ENCODE measurements around the gene RNPS1. TPM values are rescaled to one million over a fixed set of nuclear protein-coding genes. Genes with fewer than 3 reads are reported as not detected.

The RNPS1 gene
- total and polyA plus RNA-seq, 2 donors (not counting 3 experiments of a cell fraction or from before 2014, with no cell fraction given): 206 to 209 TPM

- dilution Hi-C loops (cut with MboI; ENCODE audit: extremely low pct_ligation_motif_present, low sequenced_read_pairs) (no loop called here), intact Hi-C loops (cut with micrococcal nuclease) (no loop called here)
- BruUV-seq (replicated peaks): no TSS peak
- Histone ChIP-seq H3K4me1 (ENCODE audit: control insufficient read depth, extremely low read depth, insufficient read depth, low read length) (peaks cover 7% of the 10 kb centered on the region), H3K9me3 (replicated peaks; ENCODE audit: control insufficient read depth, insufficient read depth, low read length) (no peaks in the 10 kb centered on the region), H3K9me1 (replicated peaks; ENCODE audit: control insufficient read depth, extremely low read depth, insufficient read depth, low read length) (no peaks in the 10 kb centered on the region), H3K4me2 (ENCODE audit: insufficient read depth, low read length) (no peak overlapping the region), H3K9ac (replicated peaks; ENCODE audit: extremely low read depth, insufficient read depth, low read length) (no peak overlapping the region), H3K27ac (ENCODE audit: insufficient read depth, low read depth, low read length) (no peak overlapping the region), H2AFZ (ENCODE audit: low read depth, low read length) (no peak overlapping the region), H4K20me1 (replicated peaks; ENCODE audit: control insufficient read depth, extremely low read depth, insufficient read depth, low read length) (no peaks in the 10 kb centered on the region), H3K27me3 (ENCODE audit: control insufficient read depth in 2 of 2, insufficient read depth in 2 of 2, low read length in 2 of 2) (no peaks in the 10 kb centered on the region), H3K4me3 (replicated peaks in 1 of 3; ENCODE audit: insufficient read depth in 1 of 3, low read depth in 1 of 3, low read length in 3 of 3) (no peak overlapping the region), H3K79me2 (ENCODE audit: control insufficient read depth, insufficient read depth, low read length) (peaks cover 36% of the 10 kb centered on the region), H3K36me3 (ENCODE audit: control insufficient read depth in 2 of 2, extremely low read depth in 1 of 2, insufficient read depth in 2 of 2, low read length in 2 of 2) (peaks cover 4 to 20% of the 10 kb centered on the region in 2 experiments)
- FAIRE-seq (no peak), DNase-seq (ENCODE audit: low read depth, low spot score) (no peak)
- ChIA-PET POLR2A (no interaction called here), CTCF (interaction anchor here (2.5 kb wide), 1 partner anchor 24 kb away, joined by 7 read pairs; the partner anchor contains the start of gene ECI1)
- no peak for TF ChIP-seq GATA2 (IDR thresholded peaks at IDR 0.05; ENCODE audit: insufficient read depth, insufficient read length, low read depth, low read length)
- TF ChIP-seq CTCF (IDR thresholded peaks at IDR 0.05; ENCODE audit: extremely low read depth in 1 of 2, insufficient read depth in 1 of 2, low read depth in 1 of 2, low read length in 2 of 2): no peak
- no peak for TF ChIP-seq POLR2AphosphoS5 (IDR thresholded peaks at IDR 0.05; ENCODE audit: insufficient read depth, low read depth, low read length)
- TF ChIP-seq POLR2A (IDR thresholded peaks at IDR 0.05; ENCODE audit: low read depth, low read length): no peak
- no peak for TF ChIP-seq FOS (IDR thresholded peaks at IDR 0.05; ENCODE audit: borderline replicate concordance, insufficient read depth, low read length)
- TF ChIP-seq MAX (IDR thresholded peaks at IDR 0.05; ENCODE audit: insufficient read depth, insufficient read length): no peak
- no peak for TF ChIP-seq JUN (IDR thresholded peaks at IDR 0.05; ENCODE audit: borderline replicate concordance, insufficient read depth, insufficient read length, low read depth)
- TF ChIP-seq MYC (IDR thresholded peaks at IDR 0.05; ENCODE audit: low read depth, low read length): no peak
- no peak for TF ChIP-seq EZH2 (IDR thresholded peaks at IDR 0.05; ENCODE audit: borderline replicate concordance, low read depth, low read length, severe bottlenecking)
Observed at GRCh38 chr16:2226918-2227317, 41.0 kb downstream of the RNPS1 start.

Data from endothelial cell of umbilical vein (primary cell).